Stimulated activated CD8-positive, alpha-beta memory T cell treated with anti-CD3 and anti-CD28 coated beads, Interleukin-7, amount 100 ng/mL, for 48 hours (primary cell): Measurements from ENCODE around the gene ARHGEF25.

Experiments used
- DNase-seq, 2 donors: peaks; one replicate each; pipeline ENCODE4 v3.0.0-alpha.2; 2020; ENCODE audit warnings: low read depth in 1 of 2; ENCODE audit errors: extremely low read depth in 1 of 2

ARHGEF25 gene

DNA sequence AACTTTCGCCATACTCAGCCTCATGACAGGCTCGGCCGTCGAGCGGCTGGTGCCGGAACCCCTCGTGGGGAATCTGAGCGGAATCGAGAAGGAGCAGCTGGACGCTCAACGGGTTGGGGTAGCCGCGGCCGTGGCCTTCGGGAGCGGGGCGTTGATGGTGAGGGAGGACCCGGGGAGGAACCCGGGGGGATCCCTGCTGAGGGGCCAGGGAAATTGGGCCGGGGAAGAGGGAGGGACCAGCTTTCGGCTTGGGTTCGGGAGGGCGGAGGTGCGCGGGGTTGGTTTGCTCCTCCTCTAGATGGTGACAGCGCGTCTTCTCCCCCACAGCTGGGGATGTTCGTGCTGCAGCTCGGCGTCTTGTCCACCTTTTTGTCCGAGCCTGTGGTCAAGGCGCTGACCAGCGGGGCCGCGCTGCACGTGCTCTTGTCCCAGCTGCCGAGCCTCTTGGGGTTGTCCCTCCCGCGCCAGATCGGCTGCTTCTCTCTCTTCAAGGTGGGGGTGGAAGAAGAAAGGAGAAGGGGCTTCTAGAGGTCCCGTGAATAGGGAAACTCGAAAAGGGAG, 9.8 kb downstream of the ARHGEF25 start:
- DNase-seq: no peak

GRCh38 chr12:57621497-57622292, 10.5 kb downstream of the ARHGEF25 start:
- DNase-seq: no peak

- no peak for DNase-seq
These were observed 11.3 kb downstream of the ARHGEF25 start for GRCh38 chr12:57622293-57623245.

DNA sequence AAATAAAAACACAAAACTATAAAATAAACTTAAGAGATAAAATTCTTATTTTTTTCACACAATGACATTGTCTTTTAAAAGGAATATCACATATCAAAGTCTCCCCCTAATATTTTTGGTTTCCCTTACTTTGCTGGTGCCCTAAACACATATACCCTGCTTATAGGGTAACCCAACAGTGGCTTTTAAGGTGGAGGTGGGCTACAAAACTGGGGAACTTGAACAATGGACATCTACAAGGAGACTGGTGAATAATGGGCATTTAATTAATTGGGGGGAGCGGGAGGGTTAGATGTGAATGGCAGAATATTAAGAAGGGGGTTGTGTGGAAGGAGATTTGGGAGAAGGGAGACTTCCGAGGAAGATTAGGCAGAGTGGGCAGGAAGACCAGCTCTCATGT, 12.2 kb downstream of the ARHGEF25 start:
- DNase-seq: no peak

DNA sequence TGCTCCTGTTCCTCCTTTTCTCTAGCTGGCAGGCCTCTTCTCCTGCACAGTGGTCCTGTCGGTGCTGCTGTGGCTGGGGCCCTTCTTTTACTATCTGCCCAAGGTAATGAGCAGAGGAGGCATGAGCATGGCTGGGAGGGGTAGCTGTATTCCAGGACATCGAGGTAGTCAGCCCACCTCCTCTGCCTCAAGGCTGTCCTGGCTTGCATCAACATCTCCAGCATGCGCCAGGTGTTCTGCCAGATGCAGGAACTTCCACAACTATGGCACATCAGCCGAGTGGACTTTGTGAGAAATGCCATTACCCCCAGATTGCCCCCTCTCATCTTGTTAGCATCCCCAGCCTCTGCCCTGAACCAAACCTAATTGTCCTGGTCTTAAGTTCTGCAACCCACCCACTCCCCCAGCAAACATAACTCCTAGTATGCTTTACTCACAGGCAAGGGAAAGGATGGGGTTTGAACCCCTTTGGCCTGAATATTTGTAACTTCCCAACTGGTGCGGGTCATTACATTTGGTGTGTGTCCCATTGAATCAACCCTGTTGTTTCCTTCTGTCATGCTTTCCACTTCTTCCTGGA, 12.7 kb downstream of the ARHGEF25 start:
- DNase-seq: no peak

- DNase-seq: no peak
These were observed 13.4 kb downstream of the ARHGEF25 start for GRCh38 chr12:57624441-57625220.

DNA sequence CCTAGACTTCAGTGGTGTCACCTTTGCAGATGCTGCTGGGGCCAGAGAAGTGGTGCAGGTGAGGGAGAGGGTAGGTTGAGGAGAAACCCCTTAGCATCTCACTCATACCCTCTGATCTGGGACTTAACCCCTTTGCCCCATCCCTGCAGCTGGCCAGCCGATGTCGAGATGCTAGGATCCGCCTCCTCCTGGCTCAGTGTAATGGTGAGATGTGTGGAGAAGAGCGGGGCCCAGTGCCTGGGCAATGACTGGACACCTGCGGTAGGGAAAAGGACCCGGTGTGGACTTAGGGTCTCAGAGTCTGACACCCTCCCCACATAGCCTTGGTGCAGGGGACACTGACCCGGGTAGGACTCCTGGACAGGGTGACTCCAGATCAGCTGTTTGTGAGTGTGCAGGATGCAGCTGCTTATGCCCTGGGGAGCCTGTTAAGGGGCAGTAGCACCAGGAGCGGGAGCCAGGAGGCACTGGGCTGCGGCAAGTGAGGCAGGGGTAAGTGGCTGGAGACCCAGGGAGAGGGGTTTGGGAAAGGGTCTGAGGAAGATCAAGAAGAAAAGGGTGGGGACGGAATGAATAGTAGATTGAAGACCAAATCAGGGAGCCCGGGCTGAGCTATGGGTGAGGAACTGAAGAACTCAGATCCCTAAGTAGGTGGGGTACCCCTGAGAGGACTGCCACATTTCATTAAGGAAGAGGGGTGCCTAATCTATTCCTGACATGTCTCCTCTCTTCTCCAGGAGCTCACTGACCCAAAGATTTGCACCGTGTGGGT, 14.2 kb downstream of the ARHGEF25 start:
- no peak for DNase-seq

DNA sequence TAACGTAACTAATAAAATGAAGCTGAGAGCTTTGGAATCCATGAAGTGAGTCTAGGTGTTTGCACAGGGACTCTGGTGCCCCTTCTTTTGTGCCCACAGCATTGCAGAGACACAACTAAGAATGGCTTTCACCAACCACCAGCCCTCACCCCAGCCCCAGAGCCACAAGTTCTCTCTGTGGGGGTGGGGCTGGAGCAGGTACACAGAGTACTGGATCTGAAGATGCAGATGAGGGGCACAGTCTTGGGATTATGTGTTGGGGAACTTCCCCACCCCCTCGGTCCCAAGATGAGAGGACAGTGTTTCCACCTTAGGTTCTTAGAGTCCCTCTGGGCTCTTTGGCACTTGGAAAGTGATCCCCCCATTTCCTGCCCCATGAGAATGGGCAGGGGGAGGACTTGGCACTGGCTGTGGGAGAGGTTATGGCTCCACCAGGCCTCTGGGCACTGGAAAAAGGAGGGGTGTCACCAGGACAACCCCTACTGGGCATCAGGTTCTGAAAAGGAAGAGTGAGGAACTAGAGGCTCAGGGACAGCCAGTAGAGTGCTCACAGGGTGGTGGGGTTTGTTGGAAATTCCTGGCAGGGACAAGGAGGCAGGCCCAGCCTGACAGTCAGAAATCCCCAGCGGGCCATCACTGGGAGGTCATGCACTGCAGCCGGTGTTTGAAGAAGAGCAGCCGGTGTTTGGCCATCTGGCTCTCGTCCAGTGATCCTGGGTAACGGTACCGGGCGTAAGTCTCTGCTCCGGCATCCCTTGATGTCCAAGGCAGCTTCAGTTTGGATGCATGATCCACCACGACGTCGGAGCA, 15.1 kb downstream of the ARHGEF25 start:
- no peak for DNase-seq

DNA sequence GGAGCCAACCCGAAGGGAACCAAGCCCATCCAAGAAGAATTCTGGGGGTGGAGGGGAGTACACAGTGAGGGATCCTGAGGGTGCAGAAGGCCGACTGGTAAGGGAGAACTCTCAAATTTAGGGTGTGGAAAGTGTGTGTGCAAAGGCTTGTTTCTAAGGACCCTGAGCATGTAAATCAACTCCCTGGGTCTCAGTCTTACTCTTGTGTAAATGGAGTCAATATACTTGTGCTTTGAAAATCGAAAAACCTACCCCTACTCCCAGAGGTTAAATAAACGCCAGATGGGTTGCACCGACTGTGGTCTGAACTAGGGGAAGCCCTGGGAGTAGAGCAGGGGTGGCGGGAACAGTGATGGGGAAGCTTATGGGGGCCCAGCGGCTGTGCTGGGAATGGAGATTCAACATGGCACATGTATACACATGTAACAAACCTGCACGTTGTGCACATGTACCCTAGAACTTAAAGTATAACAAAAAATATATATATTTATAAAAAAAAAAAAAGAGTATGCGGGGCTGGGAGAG, 15.7 kb downstream of the ARHGEF25 start:
- no peak for DNase-seq

DNA sequence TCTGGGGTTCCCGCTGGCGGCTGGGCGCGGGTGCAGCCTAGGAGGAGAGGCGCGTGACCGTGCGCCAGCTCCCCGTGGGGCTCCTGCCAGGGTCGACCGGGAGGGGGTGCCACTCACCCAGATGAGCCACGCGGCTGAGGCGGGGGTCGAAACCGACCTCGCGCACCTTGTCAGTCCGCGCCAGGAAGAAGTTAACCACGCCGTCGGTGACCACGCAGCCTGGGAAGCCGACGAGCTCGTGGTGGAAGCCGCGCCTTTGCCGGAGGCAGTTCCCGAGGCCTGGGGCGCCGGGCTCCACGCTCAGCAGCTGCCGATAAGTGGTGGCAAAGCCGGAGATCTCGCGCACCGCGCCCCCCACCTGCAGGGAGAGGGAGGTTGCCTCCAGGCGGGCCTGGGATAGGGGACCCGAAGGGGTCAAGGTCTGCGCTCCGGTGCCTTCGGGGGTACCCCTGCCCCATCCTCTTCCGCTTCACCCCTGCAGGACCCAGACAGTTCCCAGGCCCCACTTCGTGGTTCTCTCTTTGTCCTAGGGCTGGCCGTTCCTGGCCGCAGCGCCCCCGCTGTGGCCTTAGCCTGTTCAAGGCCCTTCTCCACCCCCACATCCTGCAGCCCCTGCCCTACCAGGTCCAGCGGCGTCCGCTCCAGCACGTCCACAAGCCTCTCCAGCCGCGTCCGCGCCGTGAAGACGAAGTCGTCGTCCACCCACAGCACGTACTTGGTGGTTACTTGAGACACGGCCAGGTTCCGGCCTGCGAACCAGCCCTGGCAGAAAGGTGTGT, 16.5 kb downstream of the ARHGEF25 start:
- no peak for DNase-seq

DNA sequence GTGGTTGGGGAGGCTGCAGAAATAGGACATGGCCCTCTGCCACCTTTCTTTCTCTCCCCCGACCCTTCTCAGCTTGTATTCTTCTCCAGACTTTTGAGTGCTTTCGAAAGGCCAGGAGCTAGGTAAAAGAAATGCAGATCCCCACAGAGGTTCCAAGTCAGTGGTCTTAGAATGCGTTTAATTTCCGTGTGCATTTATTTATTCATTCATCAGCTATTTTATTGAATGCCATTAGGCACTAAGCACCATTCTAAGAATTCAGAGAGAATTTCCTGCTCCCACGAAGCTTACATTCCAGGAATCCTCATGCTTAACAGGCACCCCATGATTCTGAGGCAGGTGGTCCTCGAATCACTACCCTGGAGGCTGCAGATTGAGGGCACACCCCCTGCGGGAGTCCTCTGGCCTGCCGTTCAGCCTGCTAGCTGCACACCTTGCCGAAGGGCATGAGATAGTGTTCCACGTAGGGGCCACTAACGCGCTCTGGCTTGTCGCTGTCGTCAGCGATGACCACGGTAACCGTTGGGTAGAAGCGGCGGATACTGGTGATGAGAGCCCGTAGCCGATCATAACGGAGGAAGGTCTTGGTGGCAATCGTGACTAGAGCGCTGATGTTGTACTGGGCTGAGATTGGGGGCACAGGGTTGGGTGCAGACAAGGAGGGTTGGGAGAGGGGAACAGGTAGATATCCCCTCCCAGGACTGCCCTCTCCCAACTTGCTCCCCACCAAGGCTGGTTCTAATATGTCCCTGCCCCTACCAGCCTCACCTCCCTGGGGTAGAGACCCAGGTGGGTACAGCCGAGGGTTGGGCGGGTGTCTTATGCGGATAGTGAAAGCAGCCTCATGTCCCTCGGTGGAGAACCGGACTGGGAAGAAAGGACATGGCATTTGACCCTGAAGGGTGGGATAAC, 17.3 kb downstream of the ARHGEF25 start:
- DNase-seq: no peak

DNA sequence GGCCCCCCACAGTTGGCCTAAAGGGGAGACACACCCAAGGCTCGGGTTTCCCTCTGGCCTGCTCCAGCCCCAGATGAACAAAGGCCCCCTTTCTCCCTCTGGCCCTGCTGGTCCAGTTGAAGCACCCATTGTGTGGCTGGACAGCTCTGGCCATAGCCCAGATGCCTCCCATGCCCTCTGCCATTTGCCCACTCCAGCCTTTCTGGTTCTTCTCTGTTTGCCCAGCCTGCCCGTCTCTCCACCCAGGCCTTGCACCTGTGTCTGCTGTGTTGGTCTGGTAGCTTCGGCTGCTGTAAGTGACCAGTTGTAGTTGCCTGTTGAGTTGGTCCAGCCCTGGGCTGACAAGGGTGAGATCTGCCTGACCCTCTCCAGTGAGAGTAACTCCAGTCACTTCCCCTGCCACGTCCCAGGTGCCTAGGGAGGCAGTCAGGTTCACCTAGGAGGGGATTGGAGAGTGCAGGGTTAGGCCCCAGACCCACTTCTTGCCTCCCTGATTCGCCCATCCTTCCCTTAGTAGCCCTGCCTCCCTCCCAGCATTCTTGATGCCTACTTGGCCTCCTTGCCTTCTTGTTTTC, 18.7 kb downstream of the ARHGEF25 start:
- no peak for DNase-seq

DNA sequence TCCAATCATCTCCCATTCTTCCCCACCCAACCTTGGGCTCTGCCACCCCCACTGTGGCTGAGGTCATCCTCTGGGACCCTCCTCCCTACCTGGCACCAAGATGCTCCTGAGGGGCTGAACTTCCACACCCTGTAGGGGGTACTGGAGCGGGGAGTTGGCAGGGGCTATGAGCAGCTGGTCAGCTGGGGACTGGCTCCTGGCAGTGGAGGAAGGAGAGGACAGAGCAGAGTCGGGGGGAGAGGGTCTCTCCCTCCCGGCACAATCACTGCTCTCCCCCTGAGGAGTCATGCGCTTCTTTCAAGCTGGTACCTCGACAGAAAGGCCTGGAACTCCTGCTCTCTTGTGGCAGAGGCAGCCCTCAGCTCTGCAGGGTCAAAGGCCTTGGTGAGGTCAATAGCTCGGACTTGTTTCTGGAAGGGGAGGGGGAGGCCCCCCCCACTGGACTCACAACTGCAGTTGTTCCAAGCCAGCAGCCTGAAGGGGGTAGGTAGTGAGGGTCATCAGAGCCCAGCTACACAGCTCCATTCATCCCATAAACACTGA, 19.7 kb downstream of the ARHGEF25 start:
- DNase-seq: no peak

DNA sequence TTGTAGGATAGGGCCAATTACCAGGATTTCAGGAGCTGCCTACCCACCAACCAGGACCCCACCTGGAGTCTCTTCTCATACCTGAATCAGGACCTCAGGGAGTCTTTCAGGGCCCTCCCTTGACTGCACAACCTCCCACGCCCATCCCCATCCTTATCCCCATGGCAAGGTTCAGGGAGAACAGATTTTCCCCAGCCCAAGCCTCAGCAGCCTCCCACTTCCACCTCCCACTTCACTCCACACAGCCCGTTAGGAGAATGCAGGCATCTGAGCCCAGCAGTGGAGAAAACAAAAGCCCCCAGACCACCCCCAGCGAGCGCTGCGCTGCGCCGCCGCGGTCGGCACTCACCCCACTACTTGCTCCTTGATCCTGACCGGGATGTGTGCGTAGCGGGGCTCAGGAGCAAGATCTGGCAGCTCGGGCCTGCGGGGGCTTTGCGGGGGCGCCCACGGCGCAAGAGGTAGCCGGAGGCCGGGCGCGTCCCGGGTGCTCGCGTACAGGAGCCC, 20.4 kb downstream of the ARHGEF25 start:
- no peak for DNase-seq

- no peak for DNase-seq
These were observed 21.1 kb downstream of the ARHGEF25 start for GRCh38 chr12:57632073-57632957.
